NCI-H128 (cell line): Measurements from ENCODE around the gene ISY1.
"Not testable (repeated sequence)": the region's sequence is repeated elsewhere in the genome, so short reads cannot be mapped to it uniquely, and the experiment has no call there.

Source experiments
- DNase-seq: peaks from one replicate; lab custom pipeline; 2025; ENCODE audit not compliant: unreplicated experiment; lab: John Stamatoyannopoulos, UW

Gene ISY1

DNA sequence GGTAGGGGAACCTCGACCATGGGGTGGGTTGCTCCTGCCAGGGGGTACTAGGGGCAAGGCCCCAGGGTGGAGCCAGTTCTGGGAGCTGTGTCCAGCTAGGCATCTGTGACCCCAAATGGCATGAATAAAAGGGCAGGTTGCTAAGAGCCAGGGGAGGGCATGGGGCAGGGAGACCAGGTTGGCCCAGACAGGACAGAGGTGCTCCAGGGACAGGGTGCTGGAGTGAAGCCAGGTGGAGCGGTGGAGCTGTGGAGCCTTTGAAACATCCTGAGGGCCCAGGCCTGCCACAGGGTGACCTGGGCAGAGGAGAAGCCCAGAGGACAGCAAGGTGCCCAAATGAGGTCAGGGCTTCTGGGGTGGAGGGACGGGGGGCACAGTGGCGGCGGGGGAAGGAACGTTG lies 72.6 kb downstream of the ISY1 start:
- not testable (repeated sequence) for DNase-seq

GRCh38 chr3:129087904-129088303 lies 73.0 kb downstream of the ISY1 start:
- not testable (repeated sequence) for DNase-seq

- no peak for DNase-seq
Measured at GRCh38 chr3:129087138-129087702, 73.6 kb downstream of the ISY1 start.

DNA sequence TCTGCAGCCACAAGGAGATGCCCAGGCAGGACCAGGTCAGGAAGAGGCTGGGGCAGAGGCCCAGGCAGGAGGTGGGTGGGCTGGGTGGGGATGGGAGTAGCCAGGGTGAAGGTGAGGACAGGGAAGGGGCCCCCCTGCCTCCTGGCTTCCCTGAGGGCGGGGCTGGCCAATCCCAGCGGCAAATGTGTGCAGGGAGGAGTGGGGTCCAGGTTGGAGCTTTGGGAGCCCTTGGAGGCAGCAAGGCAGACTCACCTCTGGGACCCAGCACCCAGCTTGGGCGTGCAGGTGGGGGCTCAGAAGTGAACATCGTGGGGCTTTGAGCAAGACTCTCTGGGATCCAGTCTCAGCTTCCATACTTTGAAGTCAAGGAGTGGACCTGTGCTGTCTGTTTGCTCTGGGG lies 75.0 kb downstream of the ISY1 start:
- no peak for DNase-seq

- no peak for DNase-seq
Measured at GRCh38 chr3:129085165-129085715, 75.6 kb downstream of the ISY1 start.

DNA sequence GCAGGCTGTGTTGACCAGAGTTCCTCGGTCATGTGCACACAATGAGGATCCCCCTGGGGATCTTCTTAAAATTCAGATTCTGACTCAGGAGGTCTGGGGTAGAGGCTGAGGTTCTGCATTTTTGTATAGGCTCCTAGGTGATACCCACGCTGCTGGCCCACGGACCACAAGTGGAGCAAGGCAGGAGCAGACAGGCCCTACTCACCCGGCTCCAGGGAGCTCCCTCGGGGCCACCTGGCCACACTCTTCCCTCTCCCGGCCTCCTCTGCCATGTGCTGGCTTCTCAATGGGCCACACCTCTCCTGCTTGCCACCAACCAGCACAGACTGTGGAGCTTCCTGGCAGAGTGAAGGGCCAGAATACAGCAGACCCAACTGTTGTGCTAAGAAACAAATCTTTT lies 76.4 kb downstream of the ISY1 start:
- no peak for DNase-seq

GRCh38 chr3:129082026-129082425 lies 78.8 kb downstream of the ISY1 start:
- DNase-seq, result no peak

GRCh38 chr3:129081503-129081902 lies 79.4 kb downstream of the ISY1 start:
- DNase-seq, result no peak

DNA sequence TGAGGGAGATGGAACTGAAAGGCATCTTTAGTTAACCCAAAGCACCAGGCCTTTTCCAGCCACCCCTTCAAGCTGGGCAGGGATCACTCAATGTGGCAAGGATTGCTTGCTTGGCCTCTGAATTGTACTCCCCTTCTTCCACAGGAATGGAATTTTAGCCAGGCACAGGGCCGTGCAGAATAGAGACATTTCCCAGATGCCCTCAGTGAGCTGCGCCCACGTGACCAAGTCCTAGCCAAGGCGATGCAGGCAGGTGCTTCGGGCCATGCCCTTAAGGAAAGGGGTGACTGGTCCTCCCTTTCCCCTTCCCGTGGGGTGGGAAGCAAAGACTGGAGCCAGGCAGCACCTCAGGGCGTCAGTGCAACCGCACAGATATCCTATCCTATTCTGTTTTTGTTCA lies 82.4 kb downstream of the ISY1 start:
- no peak for DNase-seq
